Activated T-helper 2 cell treated with anti-CD3 and anti-CD28 coated beads, Interferon-gamma antibody, Interleukin-2, Interleukin-4, amounts not matched to agents 10 μg/mL and 5 μg/mL and 100 μg/mL, durations not matched to agents 14 hours and 24 hours and 36 hours (primary cell): ENCODE results near the gene HCN4. TPM values are rescaled to one million over a fixed set of nuclear protein-coding genes. Genes with fewer than 3 reads are reported as not detected.
"Not testable (repeated sequence)": the region's sequence is repeated elsewhere in the genome, so short reads cannot be mapped to it uniquely, and the experiment has no call there.

ENCODE experiments used
- DNase-seq: peaks from one replicate; pipeline ENCODE4 v3.0.0; 2021; ENCODE audit warnings: low spot score
- H3K27ac Mint-ChIP-seq: one replicate; pipeline ENCODE4 v1.8.0; 2021; ENCODE audit warnings: mixed read lengths
- H3K27me3 Mint-ChIP-seq: one replicate; pipeline ENCODE4 v1.8.0; 2021; ENCODE audit warnings: low read depth, mixed read lengths
- H3K36me3 Mint-ChIP-seq: one replicate; pipeline ENCODE4 v1.8.0; 2021; ENCODE audit warnings: low read depth, mixed read lengths
- H3K4me1 Mint-ChIP-seq: one replicate; pipeline ENCODE4 v1.8.0; 2021; ENCODE audit warnings: low read depth, mixed read lengths
- H3K4me3 Mint-ChIP-seq: one replicate; pipeline ENCODE4 v1.8.0; 2021; ENCODE audit warnings: low read depth, mild to moderate bottlenecking, moderate library complexity, mixed read lengths
- H3K9me3 Mint-ChIP-seq: one replicate; pipeline ENCODE4 v1.8.0; 2021; ENCODE audit warnings: mixed read lengths
- intact Hi-C: fragments of 100-400 bp; cut with micrococcal nuclease; formaldehyde crosslinking; loops from one replicate; pipeline ENCODE4 v1.15.1; 2023
- total RNA-seq: library from RNA; stranded (reverse); gene quantifications from 2 replicates; pipeline ENCODE4 v1.2.3, GENCODE V29; 2022

HCN4 gene
- total RNA-seq, 1 donor from 2014 or later, result 0.02 TPM

DNA sequence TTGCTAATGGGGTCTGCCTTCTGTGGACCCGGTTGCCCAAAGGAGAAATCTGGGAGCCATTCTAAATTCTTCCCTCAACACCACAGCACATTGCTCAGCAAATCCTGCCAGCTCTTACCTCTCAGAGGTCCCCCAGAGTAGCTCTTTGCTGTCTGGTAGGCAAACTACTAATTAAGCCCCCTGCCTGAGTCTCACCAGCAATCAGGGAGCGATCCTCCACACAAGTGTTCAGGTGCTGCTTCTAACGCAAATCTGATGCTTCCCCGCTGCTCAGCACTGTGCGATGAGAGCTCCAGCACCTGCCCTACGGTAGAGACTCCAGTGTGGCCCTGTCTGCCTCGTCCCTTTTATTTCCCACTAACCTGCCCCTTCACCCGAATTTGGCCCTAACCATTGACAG, 60.5 kb downstream of the HCN4 start:
- DNase-seq, result no peak
- H3K4me3 Mint-ChIP-seq, result no peak overlapping the region
- peaks cover 4% of the 10 kb centered on the region for H3K4me1 Mint-ChIP-seq
- intact Hi-C loops, result loop anchor here (5.0 kb wide), 1 partner anchor 329 kb away; no protein-coding TSS in a partner anchor
- H3K36me3 Mint-ChIP-seq, result no peaks in the 10 kb centered on the region
- H3K27me3 Mint-ChIP-seq, result peaks cover 3% of the 10 kb centered on the region
- no peak overlapping the region for H3K27ac Mint-ChIP-seq
- no peaks in the 10 kb centered on the region for H3K9me3 Mint-ChIP-seq

DNA sequence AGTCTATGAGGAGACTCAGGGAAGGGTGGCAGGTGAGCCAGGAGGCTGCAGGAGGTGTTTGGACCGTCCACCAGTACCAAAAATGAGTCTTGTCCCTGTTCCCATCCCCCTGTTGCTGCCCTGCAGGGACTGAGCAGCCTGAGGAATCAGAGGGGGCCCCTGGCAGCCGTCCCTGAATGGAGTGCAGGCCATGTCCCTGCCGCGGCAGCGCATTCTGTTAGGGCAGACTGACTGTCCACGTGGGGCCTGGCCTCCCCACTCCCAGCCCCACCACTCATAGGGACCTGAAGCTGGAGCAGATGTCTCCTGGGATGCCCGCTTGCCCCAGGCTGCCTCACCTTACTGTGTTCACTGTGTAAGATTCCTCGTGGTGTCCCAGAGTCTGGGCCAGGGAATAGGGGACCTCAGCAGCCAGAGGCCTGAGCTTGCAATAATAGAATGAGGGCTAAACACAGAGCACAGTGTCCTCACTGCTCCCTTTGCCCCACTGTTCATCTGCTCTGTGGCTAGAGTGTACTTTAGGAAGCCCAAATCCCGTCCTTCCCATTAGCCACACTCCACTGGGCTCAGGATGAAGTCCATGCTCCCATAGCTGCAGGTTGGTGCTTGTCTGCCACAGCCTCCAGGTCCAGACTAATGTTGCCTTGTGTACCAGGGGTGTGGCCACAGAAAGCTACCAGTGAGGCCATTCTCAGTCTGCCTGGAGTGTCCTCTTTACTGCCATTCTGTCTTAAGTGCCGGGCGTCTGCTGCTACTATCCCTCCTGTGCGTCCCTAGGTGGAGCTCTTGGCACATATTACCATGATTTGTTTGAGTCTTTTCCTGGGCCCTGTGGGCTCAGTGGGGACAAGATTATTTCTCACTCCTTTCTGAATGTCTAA, 63.2 kb downstream of the HCN4 start:
- intact Hi-C loops, result loop anchor here (5.0 kb wide), 1 partner anchor 332 kb away; no protein-coding TSS in a partner anchor
- Mint-ChIP-seq H3K9me3 (no peaks in the 10 kb centered on the region), H3K27ac (no peak overlapping the region), H3K4me3 (no peak overlapping the region), H3K27me3 (peaks cover 3% of the 10 kb centered on the region), H3K36me3 (no peaks in the 10 kb centered on the region), H3K4me1 (peaks cover 17% of the 10 kb centered on the region)
- no peak for DNase-seq

DNA sequence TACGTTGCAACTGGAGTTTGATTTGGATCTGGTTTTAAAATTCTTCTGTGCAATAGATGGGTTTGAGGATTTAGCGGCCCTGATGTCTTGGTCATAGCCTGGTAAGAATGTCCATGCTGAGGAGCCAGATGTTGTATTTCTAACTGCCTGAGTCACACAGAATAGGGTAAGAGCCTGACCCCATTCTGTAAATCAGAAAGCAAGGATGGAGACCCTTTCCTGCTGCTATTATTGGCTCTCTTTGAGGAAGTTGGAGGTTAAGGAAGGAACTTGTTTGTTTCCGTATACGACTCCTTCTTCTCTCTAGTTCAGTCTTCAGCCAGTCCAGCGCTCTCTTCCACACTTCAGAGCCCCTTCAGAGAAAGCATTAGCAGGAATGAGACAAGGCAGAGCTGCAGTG, 65.1 kb downstream of the HCN4 start:
- intact Hi-C loops, result no loop called here
- peaks cover under 1% of the 10 kb centered on the region for H3K27me3 Mint-ChIP-seq
- H3K36me3 Mint-ChIP-seq, result no peaks in the 10 kb centered on the region
- no peak overlapping the region for H3K4me3 Mint-ChIP-seq
- H3K27ac Mint-ChIP-seq, result no peak overlapping the region
- H3K4me1 Mint-ChIP-seq, result peaks cover 17% of the 10 kb centered on the region
- DNase-seq, result no peak
- H3K9me3 Mint-ChIP-seq, result no peaks in the 10 kb centered on the region

DNA sequence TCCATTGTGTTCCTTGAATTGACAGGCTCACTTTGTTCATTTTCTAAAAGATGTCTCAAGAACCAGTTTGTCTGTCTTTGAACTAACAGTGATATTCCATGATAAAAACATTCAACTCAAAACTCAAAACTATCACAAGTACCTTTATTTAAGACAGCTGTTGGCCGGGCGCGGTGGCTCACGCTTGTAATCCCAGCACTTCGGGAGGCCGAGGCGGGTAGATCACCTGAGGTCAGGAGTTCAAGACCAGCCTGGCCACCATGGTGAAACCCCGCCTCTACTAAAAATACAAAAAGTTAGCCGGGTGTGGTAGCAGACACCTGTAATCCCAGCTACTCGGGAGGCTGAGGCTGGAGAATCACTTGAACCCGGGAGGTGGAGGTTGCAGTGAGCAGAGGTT, 68.5 kb downstream of the HCN4 start:
- H3K27ac Mint-ChIP-seq, H3K4me3 Mint-ChIP-seq, H3K9me3 Mint-ChIP-seq, H3K36me3 Mint-ChIP-seq, intact Hi-C loops, H3K27me3 Mint-ChIP-seq, DNase-seq: not testable (repeated sequence)
- H3K4me1 Mint-ChIP-seq, result peaks cover 17% of the 10 kb centered on the region

DNA sequence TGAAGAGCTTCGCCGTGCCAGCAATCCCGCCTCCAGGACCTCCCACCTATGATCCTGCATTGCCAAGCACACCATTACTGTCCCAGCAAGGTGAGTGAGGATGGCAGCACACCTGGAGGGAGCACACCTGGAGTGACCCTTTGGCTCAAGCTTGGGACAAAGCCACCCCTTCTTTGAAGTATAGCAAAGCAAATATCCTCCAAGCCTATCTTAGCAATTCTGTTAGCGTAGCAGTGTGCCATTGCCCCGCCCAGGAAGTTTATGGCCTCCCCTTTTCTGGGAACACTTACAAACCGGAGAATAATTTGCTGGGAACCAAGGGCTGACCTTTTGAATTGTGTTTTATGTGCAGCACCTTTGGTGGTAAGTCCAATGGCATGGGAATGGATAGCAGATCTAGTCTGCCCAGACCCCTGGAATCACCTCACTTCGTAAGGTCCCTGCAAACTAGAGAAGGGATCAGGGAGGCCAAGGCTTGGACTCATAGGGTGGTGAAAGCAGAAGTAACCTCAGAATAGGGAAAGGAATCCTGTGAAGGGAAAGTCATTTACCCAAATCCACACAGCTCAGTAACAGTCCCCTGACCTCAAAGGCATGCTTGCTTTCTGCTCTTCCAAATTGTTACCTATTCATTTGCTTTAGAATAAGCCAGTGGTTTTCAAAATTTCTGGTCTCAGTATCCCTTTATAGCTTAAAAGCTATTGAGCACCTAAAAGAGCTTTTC, 70.1 kb downstream of the HCN4 start:
- intact Hi-C loops, result no loop called here
- no peak for DNase-seq
- Mint-ChIP-seq H3K9me3 (no peaks in the 10 kb centered on the region), H3K4me3 (no peak overlapping the region), H3K27ac (no peak overlapping the region), H3K36me3 (no peaks in the 10 kb centered on the region), H3K4me1 (peaks cover 16% of the 10 kb centered on the region), H3K27me3 (no peaks in the 10 kb centered on the region)

DNA sequence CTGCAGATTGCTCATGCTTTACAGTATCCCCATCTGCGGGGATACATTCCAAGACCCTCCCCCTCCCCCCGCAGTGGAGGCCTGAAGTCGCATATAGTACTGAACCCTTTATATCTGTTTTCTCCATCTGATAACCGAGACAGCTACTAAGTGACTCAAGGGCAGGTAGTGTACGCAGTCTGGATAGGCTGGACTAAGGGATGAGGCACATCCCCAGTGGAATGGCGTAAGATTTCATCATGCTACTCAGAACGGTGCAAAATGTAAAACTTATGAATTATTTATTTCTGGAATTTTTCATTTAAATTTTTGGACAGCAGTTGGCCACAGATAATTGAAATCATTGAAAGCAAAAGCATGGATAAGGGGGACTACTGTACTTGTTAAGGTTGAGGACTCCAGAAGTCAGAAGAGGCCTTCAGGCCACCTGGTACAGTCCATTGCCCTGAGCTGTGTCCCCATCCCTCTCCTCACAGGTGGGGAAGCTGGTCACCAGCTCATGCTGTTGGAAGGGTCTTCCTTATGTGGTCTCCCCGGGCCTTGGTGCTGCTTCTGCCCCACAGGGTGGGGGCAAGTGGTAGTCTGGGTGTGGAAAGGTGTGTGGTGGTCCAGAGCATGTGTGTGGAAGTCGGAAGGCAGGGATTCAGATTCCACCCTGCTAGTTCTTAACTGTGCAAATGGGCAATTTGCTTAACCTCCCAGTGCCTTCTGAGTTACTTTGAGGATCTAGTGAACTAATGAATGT, 72.0 kb downstream of the HCN4 start:
- Mint-ChIP-seq H3K27ac (no peak overlapping the region), H3K27me3 (no peaks in the 10 kb centered on the region), H3K9me3 (no peaks in the 10 kb centered on the region), H3K4me1 (peaks cover under 1% of the 10 kb centered on the region), H3K4me3 (no peak overlapping the region), H3K36me3 (no peaks in the 10 kb centered on the region)
- no peak for DNase-seq
- intact Hi-C loops, result no loop called here

DNA sequence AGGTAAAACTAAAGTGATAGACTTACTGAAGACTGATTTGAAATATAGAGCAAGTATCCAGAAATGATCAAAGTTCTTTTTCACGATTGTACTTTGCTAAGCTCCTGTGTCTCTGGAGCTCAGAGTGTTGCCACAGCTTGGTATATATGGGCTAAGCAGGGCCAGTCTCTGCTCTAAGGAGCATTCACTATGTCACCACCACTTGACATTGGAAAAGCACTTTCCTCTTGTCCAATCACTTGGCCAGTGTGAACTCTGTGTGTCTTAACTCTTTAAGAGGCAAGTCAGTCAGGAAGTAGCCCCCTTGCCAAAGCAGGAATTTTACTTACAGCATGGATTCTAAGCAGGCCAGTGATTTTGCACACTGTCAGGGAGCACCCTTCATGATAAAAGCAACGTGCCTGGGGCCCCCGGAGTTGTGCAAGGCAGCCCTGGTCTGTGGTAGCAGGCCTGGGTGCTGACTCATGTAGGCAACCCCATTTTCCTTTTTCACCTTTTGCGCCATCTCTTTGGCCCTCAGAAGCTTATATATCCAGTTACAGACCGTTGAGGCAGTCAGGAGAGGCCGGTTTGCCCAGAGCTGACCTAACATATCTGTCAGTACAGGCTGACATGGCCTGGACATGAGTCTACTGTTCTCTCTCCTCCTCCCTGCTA, 73.0 kb downstream of the HCN4 start:
- Mint-ChIP-seq H3K27ac (no peak overlapping the region), H3K27me3 (no peaks in the 10 kb centered on the region), H3K4me3 (no peak overlapping the region), H3K9me3 (no peaks in the 10 kb centered on the region), H3K36me3 (no peaks in the 10 kb centered on the region), H3K4me1 (no peaks in the 10 kb centered on the region)
- intact Hi-C loops, result no loop called here
- DNase-seq, result no peak

DNA sequence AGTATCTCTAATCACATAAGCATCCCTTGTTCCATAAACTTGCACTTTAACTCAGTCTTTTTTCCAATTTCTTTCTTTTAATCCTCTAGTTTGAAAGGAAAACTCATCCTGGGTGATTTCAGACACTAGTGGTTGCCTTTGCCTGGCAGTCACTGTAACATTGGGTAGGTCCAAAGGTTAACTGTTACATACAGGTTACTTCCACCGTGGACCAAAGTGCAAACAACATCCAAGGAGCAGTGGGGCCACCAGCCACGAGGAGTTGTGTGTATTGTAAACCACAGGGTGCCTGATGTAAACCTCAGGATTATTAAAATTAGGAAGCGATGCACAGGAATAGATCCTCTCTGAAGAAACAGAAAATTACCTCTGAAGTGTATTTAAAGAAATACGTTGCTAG, 75.0 kb downstream of the HCN4 start:
- intact Hi-C loops, result no loop called here
- DNase-seq, result no peak
- no peaks in the 10 kb centered on the region for H3K27me3 Mint-ChIP-seq
- H3K4me1 Mint-ChIP-seq, result no peaks in the 10 kb centered on the region
- H3K36me3 Mint-ChIP-seq, result no peaks in the 10 kb centered on the region
- no peak overlapping the region for H3K27ac Mint-ChIP-seq
- no peak overlapping the region for H3K4me3 Mint-ChIP-seq
- H3K9me3 Mint-ChIP-seq, result no peaks in the 10 kb centered on the region

DNA sequence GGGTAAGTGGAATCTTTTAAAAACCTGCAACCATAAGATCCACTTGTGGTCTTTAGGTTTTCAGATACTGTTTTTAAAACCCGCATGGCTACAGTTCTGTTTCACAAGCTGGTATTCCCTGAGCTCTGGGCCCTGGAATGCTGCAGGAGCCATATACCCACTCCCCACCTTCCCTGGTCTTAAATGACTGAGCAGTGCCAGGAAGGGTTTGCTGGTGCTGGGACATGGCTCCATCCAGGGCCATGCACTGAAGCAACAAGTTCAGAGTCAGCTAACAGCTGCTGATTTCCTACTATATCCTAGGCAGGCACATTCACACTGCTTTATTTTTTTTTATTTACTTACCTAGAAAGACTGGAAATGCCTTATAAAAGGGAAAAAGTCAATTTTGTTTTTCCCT, 77.3 kb downstream of the HCN4 start:
- intact Hi-C loops, result no loop called here
- peaks cover 9% of the 10 kb centered on the region for H3K36me3 Mint-ChIP-seq
- H3K27me3 Mint-ChIP-seq, result no peaks in the 10 kb centered on the region
- no peak for DNase-seq
- H3K4me1 Mint-ChIP-seq, result peaks cover 9% of the 10 kb centered on the region
- H3K4me3 Mint-ChIP-seq, result no peak overlapping the region
- H3K9me3 Mint-ChIP-seq, result no peaks in the 10 kb centered on the region
- no peak overlapping the region for H3K27ac Mint-ChIP-seq

DNA sequence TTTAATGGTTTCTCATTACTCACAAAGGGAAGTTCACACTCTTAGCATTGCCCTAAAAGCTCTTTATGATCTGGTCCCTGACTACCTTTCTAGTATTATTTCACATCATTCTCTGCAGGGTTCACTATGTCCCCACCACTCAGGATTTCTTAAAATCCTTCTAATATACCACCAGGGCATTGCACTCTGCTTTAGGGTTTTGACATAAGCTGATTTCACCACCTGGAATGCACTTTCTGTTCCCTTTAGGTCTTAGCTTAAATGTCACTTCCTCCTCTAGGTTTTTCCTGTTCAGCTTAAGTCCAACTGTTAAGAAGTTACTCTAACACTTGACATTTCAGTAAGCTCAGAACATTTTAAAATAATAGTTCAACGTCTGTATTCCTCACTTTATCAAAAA, 81.7 kb downstream of the HCN4 start:
- H3K27me3 Mint-ChIP-seq, result no peaks in the 10 kb centered on the region
- no peak for DNase-seq
- peak overlapping the region; percentile 24 for H3K27ac Mint-ChIP-seq
- peaks cover 21% of the 10 kb centered on the region for H3K4me1 Mint-ChIP-seq
- intact Hi-C loops, result loop anchor here (10.0 kb wide), 2 partner anchors 278 to 398 kb away; partner anchors contain the start of gene CD276
- peak overlapping the region; percentile 7 for H3K4me3 Mint-ChIP-seq
- peaks cover 9% of the 10 kb centered on the region for H3K36me3 Mint-ChIP-seq
- no peaks in the 10 kb centered on the region for H3K9me3 Mint-ChIP-seq

DNA sequence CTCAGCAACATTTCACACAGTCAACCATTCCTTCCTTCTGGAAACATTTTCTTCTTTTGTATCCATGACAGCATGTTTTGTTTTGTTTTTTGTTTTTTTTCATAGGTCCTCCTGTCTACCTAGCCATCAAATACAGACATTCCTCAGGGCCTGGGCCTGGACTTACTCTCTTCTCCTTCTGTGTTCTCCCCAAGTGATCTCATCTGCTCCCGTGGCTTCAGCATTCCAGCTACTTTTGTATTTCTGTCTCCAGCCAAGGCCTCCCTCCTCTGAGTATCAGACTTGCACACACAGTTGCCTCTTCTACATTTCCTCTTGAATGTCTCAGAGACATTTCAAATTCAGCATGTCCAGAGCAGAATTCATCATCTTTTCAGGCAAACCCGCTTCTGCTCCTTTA, 82.4 kb downstream of the HCN4 start:
- H3K36me3 Mint-ChIP-seq, result peaks cover 9% of the 10 kb centered on the region
- no peak for DNase-seq
- H3K4me1 Mint-ChIP-seq, result peaks cover 21% of the 10 kb centered on the region
- H3K4me3 Mint-ChIP-seq, result no peak overlapping the region
- intact Hi-C loops, result loop anchor here (10.0 kb wide), 2 partner anchors 278 to 398 kb away; partner anchors contain the start of gene CD276
- H3K27ac Mint-ChIP-seq, result peak overlapping the region; percentile 56
- H3K9me3 Mint-ChIP-seq, result no peaks in the 10 kb centered on the region
- no peaks in the 10 kb centered on the region for H3K27me3 Mint-ChIP-seq

DNA sequence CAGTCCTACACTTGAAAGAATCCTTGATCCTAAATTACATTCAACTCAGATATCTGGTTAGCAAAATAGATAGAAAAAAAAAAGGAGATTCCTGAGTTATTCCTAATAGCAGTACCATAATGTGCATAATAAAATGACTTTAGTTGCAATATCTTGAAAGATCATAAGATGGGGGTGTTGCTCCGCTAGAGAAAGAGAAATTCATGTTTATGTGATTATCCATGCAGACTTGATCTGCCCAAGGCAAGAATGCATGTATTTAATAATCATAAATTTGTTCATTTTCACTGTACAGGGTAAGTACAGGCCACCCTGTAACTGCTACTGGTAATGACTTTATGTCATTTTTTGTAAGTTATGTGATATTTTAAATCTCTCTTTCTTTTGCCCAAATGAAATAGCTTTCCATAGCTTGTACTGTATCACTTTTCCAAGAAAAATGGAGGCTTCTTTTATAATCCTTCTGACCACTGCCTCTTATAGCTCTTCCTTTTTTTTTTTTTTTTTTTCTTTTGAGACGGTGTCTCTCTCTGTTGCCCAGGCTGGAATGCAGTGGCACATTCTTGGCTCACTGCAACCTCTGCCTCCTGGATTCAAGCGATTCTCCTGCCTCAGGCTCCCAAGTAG, 84.6 kb downstream of the HCN4 start:
- intact Hi-C loops, result loop anchor here (1.0 to 10.0 kb wide), 3 partner anchors 281 to 401 kb away; partner anchors contain the start of gene CD276
- no peaks in the 10 kb centered on the region for H3K27me3 Mint-ChIP-seq
- H3K9me3 Mint-ChIP-seq, result no peaks in the 10 kb centered on the region
- peaks cover 9% of the 10 kb centered on the region for H3K36me3 Mint-ChIP-seq
- no peak overlapping the region for H3K27ac Mint-ChIP-seq
- H3K4me3 Mint-ChIP-seq, result no peak overlapping the region
- peaks cover 21% of the 10 kb centered on the region for H3K4me1 Mint-ChIP-seq
- no peak for DNase-seq
